IMR-90 (cell line): ENCODE data around the gene FOSB.

Experiments
- BHLHE40 ChIP-seq: fragments of 150-350 bp; IDR thresholded peaks from 2 replicates; pipeline ENCODE4 v1.6.1; 2016; ENCODE audit warnings: mild to moderate bottlenecking, low read depth, low read length
- CEBPB ChIP-seq: IDR thresholded peaks from 2 replicates; pipeline ENCODE4 v1.6.1; 2012; ENCODE audit warnings: low read depth, low read length, improper control_type of control experiment
- CHD1 ChIP-seq: IDR thresholded peaks from 2 replicates; pipeline ENCODE4 v1.6.1; 2012; ENCODE audit warnings: low read depth, low read length, improper control_type of control experiment
- MAFK ChIP-seq: IDR thresholded peaks from 2 replicates; pipeline ENCODE4 v1.6.1; 2012; ENCODE audit warnings: low read depth, low read length, improper control_type of control experiment
- MXI1 ChIP-seq: IDR thresholded peaks from 2 replicates; pipeline ENCODE4 v1.6.1; 2012; ENCODE audit warnings: low read depth, mild to moderate bottlenecking, low read length, moderate library complexity, borderline replicate concordance
- NFE2L2 ChIP-seq: fragments of 150-350 bp; IDR thresholded peaks from 2 replicates; pipeline ENCODE4 v1.6.1; 2016; ENCODE audit warnings: low read depth, mild to moderate bottlenecking, low read length
- POLR2A ChIP-seq: IDR thresholded peaks from 2 replicates; pipeline ENCODE4 v1.6.1; 2012; ENCODE audit warnings: mild to moderate bottlenecking, low read depth, low read length
- RAD21 ChIP-seq: IDR thresholded peaks from 2 replicates; pipeline ENCODE4 v1.6.1; 2012; ENCODE audit warnings: low read length, improper control_type of control experiment
- RCOR1 ChIP-seq: IDR thresholded peaks from 2 replicates; pipeline ENCODE4 v1.6.1; 2012; ENCODE audit warnings: mild to moderate bottlenecking, low read length, improper control_type of control experiment; ENCODE audit not compliant: insufficient replicate concordance
- RFX5 ChIP-seq: IDR thresholded peaks from 2 replicates; pipeline ENCODE4 v1.8.0; 2012; ENCODE audit warnings: low read depth, mild to moderate bottlenecking, low read length, moderate library complexity
- SMC3 ChIP-seq: fragments of 150-350 bp; IDR thresholded peaks from 2 replicates; pipeline ENCODE4 v1.6.1; 2016; ENCODE audit warnings: low read depth, mild to moderate bottlenecking, antibody characterized with exemption, low read length, moderate library complexity
- TF ChIP-seq, protein P1 (sequence below): conservative IDR thresholded peaks from 2 replicates; pipeline ENCODE4 v1.5.1; 2012; ENCODE audit warnings: mild to moderate bottlenecking, low read depth, low read length, improper control_type of control experiment
- TF ChIP-seq, protein P2 (sequence below): fragments of 150-350 bp; IDR thresholded peaks from 2 replicates; pipeline ENCODE4 v1.6.1; 2016; ENCODE audit warnings: low read depth, mild to moderate bottlenecking, low read length, moderate library complexity, borderline replicate concordance
- TF ChIP-seq, protein P3 (sequence below): fragments of 150-350 bp; IDR thresholded peaks from 2 replicates; pipeline ENCODE4 v1.6.1; 2017; ENCODE audit warnings: mild to moderate bottlenecking, antibody characterized with exemption, low read length, low read depth

- TF ChIP-seq, protein P1, sequence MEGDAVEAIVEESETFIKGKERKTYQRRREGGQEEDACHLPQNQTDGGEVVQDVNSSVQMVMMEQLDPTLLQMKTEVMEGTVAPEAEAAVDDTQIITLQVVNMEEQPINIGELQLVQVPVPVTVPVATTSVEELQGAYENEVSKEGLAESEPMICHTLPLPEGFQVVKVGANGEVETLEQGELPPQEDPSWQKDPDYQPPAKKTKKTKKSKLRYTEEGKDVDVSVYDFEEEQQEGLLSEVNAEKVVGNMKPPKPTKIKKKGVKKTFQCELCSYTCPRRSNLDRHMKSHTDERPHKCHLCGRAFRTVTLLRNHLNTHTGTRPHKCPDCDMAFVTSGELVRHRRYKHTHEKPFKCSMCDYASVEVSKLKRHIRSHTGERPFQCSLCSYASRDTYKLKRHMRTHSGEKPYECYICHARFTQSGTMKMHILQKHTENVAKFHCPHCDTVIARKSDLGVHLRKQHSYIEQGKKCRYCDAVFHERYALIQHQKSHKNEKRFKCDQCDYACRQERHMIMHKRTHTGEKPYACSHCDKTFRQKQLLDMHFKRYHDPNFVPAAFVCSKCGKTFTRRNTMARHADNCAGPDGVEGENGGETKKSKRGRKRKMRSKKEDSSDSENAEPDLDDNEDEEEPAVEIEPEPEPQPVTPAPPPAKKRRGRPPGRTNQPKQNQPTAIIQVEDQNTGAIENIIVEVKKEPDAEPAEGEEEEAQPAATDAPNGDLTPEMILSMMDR = no peak
- TF ChIP-seq POLR2A (no peak; the same call in 1 of the 2 replicates), SMC3 (peak; percentile 19; the same call in 1 of the 2 replicates), RFX5 (no peak), NFE2L2 (peak; percentile 70; the same call in 1 of the 2 replicates), MAFK (peak; percentile 39; the same call in 1 of the 2 replicates), RAD21 (0 out of 2 replicates have a peak, but pooled peaks have one; percentile 29), BHLHE40 (peak; percentile 94), CEBPB (peak; percentile 18), MXI1 (no peak; the same call in 1 of the 2 replicates), RCOR1 (no peak), CHD1 (0 out of 2 replicates have a peak, but pooled peaks have one; percentile 15)
- TF ChIP-seq, protein P2, sequence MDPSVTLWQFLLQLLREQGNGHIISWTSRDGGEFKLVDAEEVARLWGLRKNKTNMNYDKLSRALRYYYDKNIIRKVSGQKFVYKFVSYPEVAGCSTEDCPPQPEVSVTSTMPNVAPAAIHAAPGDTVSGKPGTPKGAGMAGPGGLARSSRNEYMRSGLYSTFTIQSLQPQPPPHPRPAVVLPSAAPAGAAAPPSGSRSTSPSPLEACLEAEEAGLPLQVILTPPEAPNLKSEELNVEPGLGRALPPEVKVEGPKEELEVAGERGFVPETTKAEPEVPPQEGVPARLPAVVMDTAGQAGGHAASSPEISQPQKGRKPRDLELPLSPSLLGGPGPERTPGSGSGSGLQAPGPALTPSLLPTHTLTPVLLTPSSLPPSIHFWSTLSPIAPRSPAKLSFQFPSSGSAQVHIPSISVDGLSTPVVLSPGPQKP = no peak
- TF ChIP-seq, protein P3, sequence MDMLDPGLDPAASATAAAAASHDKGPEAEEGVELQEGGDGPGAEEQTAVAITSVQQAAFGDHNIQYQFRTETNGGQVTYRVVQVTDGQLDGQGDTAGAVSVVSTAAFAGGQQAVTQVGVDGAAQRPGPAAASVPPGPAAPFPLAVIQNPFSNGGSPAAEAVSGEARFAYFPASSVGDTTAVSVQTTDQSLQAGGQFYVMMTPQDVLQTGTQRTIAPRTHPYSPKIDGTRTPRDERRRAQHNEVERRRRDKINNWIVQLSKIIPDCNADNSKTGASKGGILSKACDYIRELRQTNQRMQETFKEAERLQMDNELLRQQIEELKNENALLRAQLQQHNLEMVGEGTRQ = peak; percentile 90
Observed at GRCh38 chr19:45455707-45456499, 11.9 kb upstream of the FOSB start.
